Adrenal gland (tissue), 5 donors: ENCODE data around the gene GABBR1.

Experiments
- POLR2A ChIP-seq, 2 donors: fragments of 450-650 bp; IDR thresholded peaks; one replicate each; pipeline ENCODE4 v1.6.1; 2017; ENCODE audit warnings: antibody characterized with exemption in 2 of 2, mild to moderate bottlenecking in 2 of 2, moderate library complexity in 1 of 2
- TF ChIP-seq, protein P1 (sequence below), 6 experiments: fragments of 450-650 bp in 4 of 6; fragments of 200-600 bp in 2 of 6; sonication (generic) in 1 of 6; IDR thresholded peaks; 1 replicate in 5 of 6; 2 replicates in 1 of 6; pipeline versions ENCODE4 v1.5.1 to v1.8.0; 2016 to 2021; ENCODE audit warnings: antibody characterized with exemption in 6 of 6, mild to moderate bottlenecking in 2 of 6, moderate library complexity in 1 of 6
- donor health status: DM: no; HTN: no; CAD: no.

- TF ChIP-seq, protein P1, sequence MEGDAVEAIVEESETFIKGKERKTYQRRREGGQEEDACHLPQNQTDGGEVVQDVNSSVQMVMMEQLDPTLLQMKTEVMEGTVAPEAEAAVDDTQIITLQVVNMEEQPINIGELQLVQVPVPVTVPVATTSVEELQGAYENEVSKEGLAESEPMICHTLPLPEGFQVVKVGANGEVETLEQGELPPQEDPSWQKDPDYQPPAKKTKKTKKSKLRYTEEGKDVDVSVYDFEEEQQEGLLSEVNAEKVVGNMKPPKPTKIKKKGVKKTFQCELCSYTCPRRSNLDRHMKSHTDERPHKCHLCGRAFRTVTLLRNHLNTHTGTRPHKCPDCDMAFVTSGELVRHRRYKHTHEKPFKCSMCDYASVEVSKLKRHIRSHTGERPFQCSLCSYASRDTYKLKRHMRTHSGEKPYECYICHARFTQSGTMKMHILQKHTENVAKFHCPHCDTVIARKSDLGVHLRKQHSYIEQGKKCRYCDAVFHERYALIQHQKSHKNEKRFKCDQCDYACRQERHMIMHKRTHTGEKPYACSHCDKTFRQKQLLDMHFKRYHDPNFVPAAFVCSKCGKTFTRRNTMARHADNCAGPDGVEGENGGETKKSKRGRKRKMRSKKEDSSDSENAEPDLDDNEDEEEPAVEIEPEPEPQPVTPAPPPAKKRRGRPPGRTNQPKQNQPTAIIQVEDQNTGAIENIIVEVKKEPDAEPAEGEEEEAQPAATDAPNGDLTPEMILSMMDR (IDR thresholded peaks at IDR 0.05) = no peak
- TF ChIP-seq POLR2A (IDR thresholded peaks at IDR 0.05) = no peak
These were observed 112.8 kb downstream of the GABBR1 start for GRCh38 chr6:29520232-29520631.
